Measurements from ENCODE around the gene HIGD2B. TPM values are rescaled to one million over a fixed set of nuclear protein-coding genes. Genes with fewer than 3 reads are reported as not detected.

Gene HIGD2B
- polyA plus RNA-seq, 2 donors = not detected

Other genes starting within 250 kb of the HIGD2B start
- 10 to 100 TPM; 17.5 to 17.6 TPM for gene ARIH1, start 211.9 kb downstream of the HIGD2B start, polyA plus RNA-seq
- gene GOLGA6B, start 31.5 kb downstream of the HIGD2B start, polyA plus RNA-seq = not detected
- 1 to 10 TPM; 5.2 to 6.4 TPM for gene BBS4, start within 50 bp of the HIGD2B start, polyA plus RNA-seq
- gene ADPGK, start 97.6 kb upstream of the HIGD2B start, polyA plus RNA-seq = 10 to 100 TPM; 19.3 to 24.7 TPM

Measured in esophagus (tissue), 2 donors.